ENCODE results near the gene MAPT. TPM values are rescaled to one million over a fixed set of nuclear protein-coding genes. Genes with fewer than 3 reads are reported as not detected.

The MAPT gene
- total RNA-seq, 1 donor from 2014 or later = 2.1 TPM

- peak overlapping the region; percentile 39 for H3K4me2 ChIP-seq (ENCODE audit: low read length)
- Mint-ChIP-seq H3K27me3 (ENCODE audit: low read depth, unreplicated experiment) (no peaks in the 10 kb centered on the region), H3K27ac (ENCODE audit: unreplicated experiment) (peak overlapping the region; percentile 3), H3K4me3 (ENCODE audit: unreplicated experiment) (no peak overlapping the region), H3K9me3 (ENCODE audit: unreplicated experiment) (no peaks in the 10 kb centered on the region), H3K36me3 (ENCODE audit: low read depth, unreplicated experiment) (peaks cover 10% of the 10 kb centered on the region), H3K4me1 (ENCODE audit: low read depth, unreplicated experiment) (peaks cover 53% of the 10 kb centered on the region)
- H4K20me1 ChIP-seq (ENCODE audit: insufficient read depth, low read length) = peaks cover 36% of the 10 kb centered on the region
- H3K36me3 ChIP-seq (ENCODE audit: insufficient read depth, low read length) = peaks cover 4% of the 10 kb centered on the region
- no peak overlapping the region for H3K4me3 ChIP-seq (ENCODE audit: insufficient read depth, low read depth, low read length)
- TF ChIP-seq EZH2 (IDR thresholded peaks at IDR 0.05; ENCODE audit: insufficient read depth, low read length) (no peak), CTCF (IDR thresholded peaks at IDR 0.05; ENCODE audit: insufficient read depth, low read depth, low read length) (no peak)
- peak overlapping the region; percentile 2 for H3K9ac ChIP-seq (ENCODE audit: low read length)
- no peak for FAIRE-seq
- no peaks in the 10 kb centered on the region for H3K9me3 ChIP-seq (ENCODE audit: insufficient read depth, low read depth, low read length)
- no peaks in the 10 kb centered on the region for H3K27me3 ChIP-seq (ENCODE audit: insufficient read depth, low read length)
- H3K4me1 ChIP-seq (ENCODE audit: insufficient read depth, low read length) = peaks cover 21% of the 10 kb centered on the region
- no peak overlapping the region for H2AFZ ChIP-seq (ENCODE audit: low read depth, low read length)
- H3K27ac ChIP-seq (ENCODE audit: low read depth, low read length) = peak overlapping the region; percentile 70
- peak; percentile 73 for DNase-seq (ENCODE audit: low read depth)
- H3K79me2 ChIP-seq (ENCODE audit: insufficient read depth, low read length) = peaks cover 51% of the 10 kb centered on the region
Observed at GRCh38 chr17:46056800-46057304, 162.5 kb downstream of the MAPT start.

- DNase-seq (ENCODE audit: low read depth) (peak; percentile 61), FAIRE-seq (no peak)
- Histone ChIP-seq H4K20me1 (ENCODE audit: insufficient read depth, low read length) (peaks cover 31% of the 10 kb centered on the region), H3K27ac (ENCODE audit: low read depth, low read length) (peak overlapping the region; percentile 70), H3K9me3 (ENCODE audit: insufficient read depth, low read depth, low read length) (no peaks in the 10 kb centered on the region), H3K4me1 (ENCODE audit: insufficient read depth, low read length) (peaks cover 20% of the 10 kb centered on the region), H3K4me3 (ENCODE audit: insufficient read depth, low read depth, low read length) (no peak overlapping the region), H3K36me3 (ENCODE audit: insufficient read depth, low read length) (peaks cover 4% of the 10 kb centered on the region), H3K79me2 (ENCODE audit: insufficient read depth, low read length) (peaks cover 51% of the 10 kb centered on the region), H2AFZ (ENCODE audit: low read depth, low read length) (no peak overlapping the region), H3K4me2 (ENCODE audit: low read length) (peak overlapping the region; percentile 39), H3K9ac (ENCODE audit: low read length) (peak overlapping the region; percentile 36), H3K27me3 (ENCODE audit: insufficient read depth, low read length) (no peaks in the 10 kb centered on the region)
- peak overlapping the region; percentile 82 for H3K27ac Mint-ChIP-seq (ENCODE audit: unreplicated experiment)
- H3K9me3 Mint-ChIP-seq (ENCODE audit: unreplicated experiment) = no peaks in the 10 kb centered on the region
- peaks cover 50% of the 10 kb centered on the region for H3K4me1 Mint-ChIP-seq (ENCODE audit: low read depth, unreplicated experiment)
- H3K4me3 Mint-ChIP-seq (ENCODE audit: unreplicated experiment) = no peak overlapping the region
- no peak for TF ChIP-seq CTCF (IDR thresholded peaks at IDR 0.05; ENCODE audit: insufficient read depth, low read depth, low read length)
- TF ChIP-seq EZH2 (IDR thresholded peaks at IDR 0.05; ENCODE audit: insufficient read depth, low read length) = no peak
- no peaks in the 10 kb centered on the region for H3K27me3 Mint-ChIP-seq (ENCODE audit: low read depth, unreplicated experiment)
- peaks cover 7% of the 10 kb centered on the region for H3K36me3 Mint-ChIP-seq (ENCODE audit: low read depth, unreplicated experiment)
Observed at GRCh38 chr17:46057366-46057765, 163.0 kb downstream of the MAPT start.

- no peak for TF ChIP-seq EZH2 (IDR thresholded peaks at IDR 0.05; ENCODE audit: insufficient read depth, low read length)
- TF ChIP-seq CTCF (IDR thresholded peaks at IDR 0.05; ENCODE audit: insufficient read depth, low read depth, low read length) = no peak
- DNase-seq (ENCODE audit: low read depth) (no peak), FAIRE-seq (no peak)
- H3K27me3 ChIP-seq (ENCODE audit: insufficient read depth, low read length) = no peaks in the 10 kb centered on the region
- peaks cover 31% of the 10 kb centered on the region for H3K4me1 ChIP-seq (ENCODE audit: insufficient read depth, low read length)
- no peak overlapping the region for H3K9ac ChIP-seq (ENCODE audit: low read length)
- no peaks in the 10 kb centered on the region for H3K9me3 ChIP-seq (ENCODE audit: insufficient read depth, low read depth, low read length)
- peaks cover 45% of the 10 kb centered on the region for H3K79me2 ChIP-seq (ENCODE audit: insufficient read depth, low read length)
- Mint-ChIP-seq H3K27me3 (ENCODE audit: low read depth, unreplicated experiment) (no peaks in the 10 kb centered on the region), H3K36me3 (ENCODE audit: low read depth, unreplicated experiment) (peaks cover 3% of the 10 kb centered on the region), H3K27ac (ENCODE audit: unreplicated experiment) (peak overlapping the region; percentile 88), H3K4me3 (ENCODE audit: unreplicated experiment) (no peak overlapping the region), H3K9me3 (ENCODE audit: unreplicated experiment) (no peaks in the 10 kb centered on the region), H3K4me1 (ENCODE audit: low read depth, unreplicated experiment) (peaks cover 55% of the 10 kb centered on the region)
- peaks cover 4% of the 10 kb centered on the region for H3K36me3 ChIP-seq (ENCODE audit: insufficient read depth, low read length)
- no peak overlapping the region for H3K4me2 ChIP-seq (ENCODE audit: low read length)
- H4K20me1 ChIP-seq (ENCODE audit: insufficient read depth, low read length) = peaks cover 39% of the 10 kb centered on the region
- H3K27ac ChIP-seq (ENCODE audit: low read depth, low read length) = no peak overlapping the region
- no peak overlapping the region for H3K4me3 ChIP-seq (ENCODE audit: insufficient read depth, low read depth, low read length)
- no peak overlapping the region for H2AFZ ChIP-seq (ENCODE audit: low read depth, low read length)
Observed at GRCh38 chr17:46059486-46059885, 165.1 kb downstream of the MAPT start.

Data from astrocyte (in vitro differentiated cells and primary cell).